Bronchial epithelial cell (primary cell): ENCODE results near the gene LTN1. TPM values are rescaled to one million over a fixed set of nuclear protein-coding genes. Genes with fewer than 3 reads are reported as not detected.

ENCODE experiments used
- DNase-seq: peaks from one replicate; pipeline ENCODE4 v3.0.0-alpha.2; 2010; ENCODE audit warnings: low read depth
- FAIRE-seq: peaks from 2 replicates; lab custom pipeline; 2011; peaks lifted over from hg19 to GRCh38; lab: Jason Lieb, UNC
- H3K27me3 ChIP-seq: 2 replicates; pipeline ENCODE4 v1.5.1; 2011; ENCODE audit warnings: low read length; ENCODE audit not compliant: control insufficient read depth, insufficient read depth
- H3K36me3 ChIP-seq: 2 replicates; pipeline ENCODE4 v1.5.1; 2011; ENCODE audit warnings: low read length; ENCODE audit not compliant: control insufficient read depth, insufficient read depth
- H3K4me3 ChIP-seq: 2 replicates; pipeline ENCODE4 v1.5.1; 2011; ENCODE audit warnings: mild to moderate bottlenecking, low read depth, low read length, control low read depth
- CTCF ChIP-seq: IDR thresholded peaks from 2 replicates; pipeline ENCODE4 v1.5.1; 2011; ENCODE audit warnings: mild to moderate bottlenecking, moderate library complexity, low read length, control low read depth, inconsistent platforms; ENCODE audit not compliant: insufficient read depth, severe bottlenecking
- total RNA-seq: library from RNA; depleted of rRNA; stranded (reverse); fragments of >200 nt; gene quantifications from 2 replicates; pipeline ENCODE4 v1.2.1, GENCODE V29; 2014

LTN1 gene
- total RNA-seq, 1 donor from 2014 or later: 25.0 TPM

GRCh38 chr21:28913071-28913470 is 79.6 kb downstream of the LTN1 start:
- H3K27me3 ChIP-seq: no peaks in the 10 kb centered on the region
- DNase-seq (no peak), FAIRE-seq (no peak)
- no peak for TF ChIP-seq CTCF
- H3K4me3 ChIP-seq: no peak overlapping the region
- no peaks in the 10 kb centered on the region for H3K36me3 ChIP-seq

- no peaks in the 10 kb centered on the region for H3K27me3 ChIP-seq
- H3K36me3 ChIP-seq: no peaks in the 10 kb centered on the region
- DNase-seq (no peak), FAIRE-seq (no peak)
- no peak overlapping the region for H3K4me3 ChIP-seq
- TF ChIP-seq CTCF: no peak
Observed at GRCh38 chr21:28910280-28910887, 82.3 kb downstream of the LTN1 start.

- H3K4me3 ChIP-seq: no peak overlapping the region
- no peak for TF ChIP-seq CTCF
- no peaks in the 10 kb centered on the region for H3K36me3 ChIP-seq
- FAIRE-seq: no peak
- no peak for DNase-seq
- H3K27me3 ChIP-seq: no peaks in the 10 kb centered on the region
Observed at GRCh38 chr21:28908351-28908750, 84.3 kb downstream of the LTN1 start.

- Histone ChIP-seq H3K27me3 (no peaks in the 10 kb centered on the region), H3K36me3 (no peaks in the 10 kb centered on the region), H3K4me3 (no peak overlapping the region)
- FAIRE-seq (no peak), DNase-seq (no peak)
- no peak for TF ChIP-seq CTCF
Observed at GRCh38 chr21:28906841-28907240, 85.8 kb downstream of the LTN1 start.

GRCh38 chr21:28906236-28906635 is 86.4 kb downstream of the LTN1 start:
- FAIRE-seq (no peak), DNase-seq (no peak)
- TF ChIP-seq CTCF: no peak
- no peaks in the 10 kb centered on the region for H3K36me3 ChIP-seq
- no peaks in the 10 kb centered on the region for H3K27me3 ChIP-seq
- H3K4me3 ChIP-seq: no peak overlapping the region

- Histone ChIP-seq H3K36me3 (no peaks in the 10 kb centered on the region), H3K4me3 (no peak overlapping the region), H3K27me3 (no peaks in the 10 kb centered on the region)
- no peak for FAIRE-seq
- DNase-seq: no peak
- TF ChIP-seq CTCF: no peak
Observed at GRCh38 chr21:28904961-28905435, 87.7 kb downstream of the LTN1 start.
